Measurements from ENCODE around the gene ZNF664. TPM values are rescaled to one million over a fixed set of nuclear protein-coding genes. Genes with fewer than 3 reads are reported as not detected.

The ZNF664 gene
- polyA plus RNA-seq, 1 experiment, result 42.4 TPM

GRCh38 chr12:124037331-124037730, 64.3 kb downstream of the ZNF664 start:
- no peak for DNase-seq (ENCODE audit: low read depth)
- CTCF ChIA-PET, result interaction anchor here (0.5 to 2.8 kb wide), 18 partner anchors 15 to 885 kb away, joined by 3 to 18 read pairs (median 4); no protein-coding TSS in a partner anchor
- H3K4me3 ChIP-seq (ENCODE audit: low read depth, low read length), result no peak overlapping the region
- H3K36me3 ChIP-seq (ENCODE audit: control insufficient read depth, insufficient read depth, low read length), result no peaks in the 10 kb centered on the region
- TF ChIP-seq CTCF (IDR thresholded peaks at IDR 0.05; ENCODE audit: insufficient read depth, low read depth, low read length), result no peak
- POLR2A ChIA-PET, result no interaction called here
- no peaks in the 10 kb centered on the region for H3K27me3 ChIP-seq (ENCODE audit: control insufficient read depth, insufficient read depth, low read length)

- Histone ChIP-seq H3K27me3 (ENCODE audit: control insufficient read depth, insufficient read depth, low read length) (no peaks in the 10 kb centered on the region), H3K4me3 (ENCODE audit: low read depth, low read length) (no peak overlapping the region), H3K36me3 (ENCODE audit: control insufficient read depth, insufficient read depth, low read length) (no peaks in the 10 kb centered on the region)
- TF ChIP-seq CTCF (IDR thresholded peaks at IDR 0.05; ENCODE audit: insufficient read depth, low read depth, low read length), result no peak
- CTCF ChIA-PET, result interaction anchor here (0.8 to 1.8 kb wide), 9 partner anchors 8 to 733 kb away, joined by 3 to 9 read pairs (median 4); no protein-coding TSS in a partner anchor
- POLR2A ChIA-PET, result no interaction called here
- DNase-seq (ENCODE audit: low read depth), result no peak
Measured at GRCh38 chr12:124039276-124039675, 66.3 kb downstream of the ZNF664 start.

GRCh38 chr12:124040291-124040690, 67.3 kb downstream of the ZNF664 start:
- H3K4me3 ChIP-seq (ENCODE audit: low read depth, low read length), result no peak overlapping the region
- POLR2A ChIA-PET, result no interaction called here
- H3K27me3 ChIP-seq (ENCODE audit: control insufficient read depth, insufficient read depth, low read length), result peaks cover 1% of the 10 kb centered on the region; the same call in 1 of the 2 replicates
- no peak for TF ChIP-seq CTCF (IDR thresholded peaks at IDR 0.05; ENCODE audit: insufficient read depth, low read depth, low read length)
- no peaks in the 10 kb centered on the region for H3K36me3 ChIP-seq (ENCODE audit: control insufficient read depth, insufficient read depth, low read length)
- CTCF ChIA-PET, result interaction anchor here (0.8 to 1.8 kb wide), 6 partner anchors 9 to 732 kb away, joined by 3 to 9 read pairs (median 4); no protein-coding TSS in a partner anchor
- DNase-seq (ENCODE audit: low read depth), result no peak

GRCh38 chr12:124040737-124041136, 67.7 kb downstream of the ZNF664 start:
- no peak for TF ChIP-seq CTCF (IDR thresholded peaks at IDR 0.05; ENCODE audit: insufficient read depth, low read depth, low read length)
- no peak overlapping the region for H3K4me3 ChIP-seq (ENCODE audit: low read depth, low read length)
- ChIA-PET CTCF (interaction anchor here (1.4 to 1.8 kb wide), 3 partner anchors 8 to 275 kb away, joined by 3 to 9 read pairs (median 4); no protein-coding TSS in a partner anchor), POLR2A (no interaction called here)
- no peaks in the 10 kb centered on the region for H3K36me3 ChIP-seq (ENCODE audit: control insufficient read depth, insufficient read depth, low read length)
- peaks cover 1% of the 10 kb centered on the region for H3K27me3 ChIP-seq (ENCODE audit: control insufficient read depth, insufficient read depth, low read length)
- no peak for DNase-seq (ENCODE audit: low read depth)

- DNase-seq (ENCODE audit: low read depth), result no peak
- no peak for TF ChIP-seq CTCF (IDR thresholded peaks at IDR 0.05; ENCODE audit: insufficient read depth, low read depth, low read length)
- no peak overlapping the region for H3K4me3 ChIP-seq (ENCODE audit: low read depth, low read length)
- H3K27me3 ChIP-seq (ENCODE audit: control insufficient read depth, insufficient read depth, low read length), result peaks cover 1% of the 10 kb centered on the region
- CTCF ChIA-PET, result interaction anchor here (1.4 kb wide), 1 partner anchor 10 kb away, joined by 4 read pairs; no protein-coding TSS in a partner anchor
- H3K36me3 ChIP-seq (ENCODE audit: control insufficient read depth, insufficient read depth, low read length), result no peaks in the 10 kb centered on the region
- POLR2A ChIA-PET, result no interaction called here
Measured at GRCh38 chr12:124041907-124042306, 68.9 kb downstream of the ZNF664 start.

All from BJ (cell line).